Medulla oblongata (tissue), 1 donor: ENCODE measurements around the gene MTG2.

Experiments used
- DNase-seq: peaks from one replicate; pipeline ENCODE4 v3.0.0-alpha.2; 2015; ENCODE audit errors: extremely low spot score

Gene MTG2

GRCh38 chr20:62162765-62163484, 19.9 kb upstream of the MTG2 start:
- DNase-seq = no peak

DNA sequence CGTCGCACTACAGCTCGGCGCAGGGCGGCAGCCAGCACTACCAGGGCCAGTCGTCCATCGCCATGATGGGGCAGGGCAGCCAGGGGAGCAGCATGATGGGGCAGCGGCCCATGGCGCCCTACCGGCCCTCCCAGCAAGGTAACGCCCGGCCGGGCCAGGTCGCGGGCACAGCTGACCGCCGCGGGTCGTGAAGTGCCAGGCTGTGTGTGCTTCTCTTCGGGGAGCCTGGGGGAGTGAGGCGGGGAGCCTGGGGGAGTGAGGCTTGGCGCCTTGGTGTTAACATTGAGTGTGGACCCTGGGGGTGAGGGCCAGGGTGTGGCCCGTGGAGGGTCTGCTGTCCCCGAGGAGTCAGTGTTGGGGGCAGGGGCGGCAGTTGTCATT, 19.4 kb upstream of the MTG2 start:
- no peak for DNase-seq

- no peak for DNase-seq
Measured at GRCh38 chr20:62163986-62164762, 18.7 kb upstream of the MTG2 start.

DNA sequence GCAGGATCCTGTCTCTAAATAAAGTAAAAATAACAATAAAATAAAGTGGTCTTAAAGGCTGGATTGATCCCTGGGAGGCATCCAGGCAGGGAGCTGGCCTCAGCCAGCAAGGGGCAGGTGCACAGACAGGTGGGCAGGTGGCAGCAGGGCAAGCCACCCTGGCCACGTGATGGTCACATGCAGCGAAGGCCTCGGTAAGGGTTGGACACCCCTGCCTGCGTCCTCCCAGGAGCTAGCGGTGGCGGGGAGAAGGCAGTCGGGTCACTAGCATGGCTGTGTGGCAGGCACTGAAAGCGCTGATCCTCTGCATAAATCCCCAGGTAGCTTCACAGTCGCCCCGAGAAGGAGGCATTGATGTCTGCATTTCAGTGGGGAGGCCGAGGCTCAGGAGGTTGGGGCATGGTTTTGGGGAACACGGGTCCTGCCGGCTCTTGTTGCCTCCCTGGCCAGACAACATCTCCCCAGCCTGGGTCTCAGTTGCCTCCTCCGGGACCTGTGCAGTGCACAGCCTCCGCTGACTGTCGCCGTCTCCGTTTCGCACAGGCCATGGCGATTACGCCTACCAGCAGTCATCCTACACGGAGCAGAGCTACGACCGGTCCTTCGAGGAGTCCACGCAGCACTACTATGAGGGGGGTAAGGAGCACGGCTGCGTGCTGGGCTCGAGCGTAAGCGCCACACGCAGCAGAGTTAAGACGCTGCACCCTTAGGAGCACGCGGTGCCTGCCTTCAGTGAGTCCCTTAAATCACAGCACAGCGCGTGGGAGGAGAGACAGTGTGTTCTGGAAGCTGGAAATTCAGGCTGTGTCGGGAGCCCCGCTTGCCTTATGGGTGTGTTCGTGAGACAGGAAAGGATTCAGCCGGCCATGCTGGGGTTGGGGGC, 17.7 kb upstream of the MTG2 start:
- DNase-seq = no peak

GRCh38 chr20:62165762-62166399, 16.9 kb upstream of the MTG2 start:
- no peak for DNase-seq

GRCh38 chr20:62167474-62167873, 15.4 kb upstream of the MTG2 start:
- DNase-seq = no peak

- no peak for DNase-seq
Measured at GRCh38 chr20:62168061-62168460, 14.8 kb upstream of the MTG2 start.

GRCh38 chr20:62168890-62169435, 13.9 kb upstream of the MTG2 start:
- no peak for DNase-seq

DNA sequence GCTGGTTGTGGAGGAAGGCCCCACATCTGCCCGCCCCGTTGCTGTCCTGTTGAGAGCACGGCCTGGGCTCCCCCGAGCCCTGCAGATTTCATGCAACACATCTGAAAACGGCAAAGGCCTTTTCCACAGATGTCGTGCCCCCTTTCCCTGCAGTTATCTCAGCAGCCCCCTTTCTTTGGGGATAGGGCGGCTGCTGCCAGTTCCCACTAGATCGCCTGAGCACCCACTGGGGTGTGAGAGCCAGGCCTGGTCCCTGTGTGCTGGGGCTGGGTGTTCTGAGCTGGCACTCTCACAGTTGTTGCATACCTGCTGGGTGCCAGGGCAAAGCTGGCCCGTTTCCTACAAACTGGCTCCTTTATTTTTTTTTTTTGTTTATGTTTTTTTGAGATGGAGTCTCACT, 12.3 kb upstream of the MTG2 start:
- DNase-seq = no peak

GRCh38 chr20:62171245-62171644, 11.6 kb upstream of the MTG2 start:
- DNase-seq = no peak

- DNase-seq = no peak
Measured at GRCh38 chr20:62172666-62173065, 10.2 kb upstream of the MTG2 start.

DNA sequence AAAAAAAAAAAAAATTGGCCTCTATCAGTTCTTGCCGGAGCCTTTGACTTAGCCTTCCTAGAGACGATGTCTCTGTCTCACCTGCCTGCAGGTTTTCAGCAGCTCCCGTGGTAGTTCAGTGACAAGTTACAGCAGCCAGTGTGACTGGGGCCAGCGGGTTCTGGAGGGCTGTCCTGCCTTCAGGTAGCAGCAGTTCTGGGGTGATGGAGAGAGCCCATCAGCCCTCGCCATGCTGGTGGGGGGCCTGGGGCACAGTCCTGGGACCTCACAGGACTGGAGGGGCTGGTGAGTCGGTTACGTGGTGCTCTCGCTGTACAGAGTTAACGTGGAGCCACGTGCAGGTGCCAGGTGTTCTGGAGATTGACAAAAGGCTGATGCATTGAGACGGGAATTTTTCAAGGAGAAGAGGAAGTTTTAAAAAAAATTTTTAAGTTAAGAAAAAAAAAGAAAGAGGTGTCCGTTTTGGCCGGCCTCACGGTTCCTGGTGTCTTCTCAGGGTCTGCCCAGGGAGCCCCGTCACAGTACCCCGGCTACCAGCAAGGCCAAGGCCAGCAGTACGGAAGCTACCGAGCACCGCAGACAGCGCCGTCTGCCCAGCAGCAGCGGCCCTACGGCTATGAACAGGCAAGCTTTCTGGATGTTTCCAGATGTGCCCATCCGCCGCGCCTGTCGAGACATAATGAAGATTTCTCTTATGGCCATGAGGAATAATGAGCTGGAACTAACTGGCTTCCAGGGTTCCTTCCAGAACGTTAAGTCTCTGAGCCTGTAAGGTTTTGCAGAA, 8.6 kb upstream of the MTG2 start:
- DNase-seq = no peak

DNA sequence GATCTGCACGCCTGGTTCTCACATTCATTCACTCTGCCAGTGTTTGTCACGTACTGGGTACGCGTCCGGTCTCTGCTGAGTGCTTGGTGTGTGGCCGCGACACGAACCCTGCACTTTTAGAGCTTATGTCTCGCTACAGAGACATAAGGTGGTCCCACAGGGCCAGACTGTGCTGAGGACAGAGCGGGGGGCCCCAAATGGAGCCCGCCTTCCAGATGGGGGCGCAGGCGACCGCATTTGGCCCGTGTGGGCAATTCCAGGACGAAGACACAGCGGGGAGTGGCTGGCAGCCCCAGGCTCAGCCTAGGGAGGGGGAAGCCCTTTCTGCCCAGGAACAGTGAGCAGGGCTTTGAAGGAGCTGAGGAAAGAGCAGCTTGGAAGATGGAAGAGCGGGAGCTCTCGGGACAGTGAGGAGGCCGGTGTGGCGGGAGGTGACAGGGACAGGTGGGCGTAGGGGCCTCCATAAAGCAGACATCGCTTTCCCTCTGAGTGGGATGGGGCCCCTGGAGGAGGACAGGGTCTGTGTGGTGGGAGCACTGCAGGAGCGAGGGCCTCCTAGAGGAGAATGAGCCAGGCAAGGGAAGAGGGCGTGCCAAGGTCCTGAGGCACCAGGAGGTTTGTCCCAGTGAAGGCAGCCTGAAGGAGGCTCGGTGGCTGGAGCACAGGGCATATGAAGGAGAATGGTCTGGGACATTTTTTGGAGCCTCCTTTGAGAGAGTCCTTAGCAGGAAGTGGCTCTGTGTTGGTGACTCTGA, 7.8 kb upstream of the MTG2 start:
- DNase-seq = no peak

DNA sequence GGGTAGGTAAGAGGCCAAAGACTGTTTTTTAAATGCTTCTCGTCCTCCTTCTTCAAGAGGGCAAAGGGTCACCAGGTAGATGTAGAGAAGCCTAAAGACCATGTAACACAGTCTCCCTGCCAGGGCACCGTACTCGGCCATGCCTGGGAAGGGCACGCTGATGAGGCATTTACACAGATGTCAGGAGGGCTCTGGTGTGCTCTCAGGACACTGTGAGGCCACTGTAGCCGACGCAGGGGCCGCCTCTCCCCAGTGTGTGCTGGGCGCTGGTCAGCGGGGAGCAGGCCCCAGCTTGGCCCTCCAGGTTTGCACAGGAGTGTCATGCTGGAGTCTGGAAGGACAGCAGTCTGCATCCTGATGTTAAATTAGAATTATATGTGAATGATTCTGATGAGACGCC, 7.1 kb upstream of the MTG2 start:
- no peak for DNase-seq

DNA sequence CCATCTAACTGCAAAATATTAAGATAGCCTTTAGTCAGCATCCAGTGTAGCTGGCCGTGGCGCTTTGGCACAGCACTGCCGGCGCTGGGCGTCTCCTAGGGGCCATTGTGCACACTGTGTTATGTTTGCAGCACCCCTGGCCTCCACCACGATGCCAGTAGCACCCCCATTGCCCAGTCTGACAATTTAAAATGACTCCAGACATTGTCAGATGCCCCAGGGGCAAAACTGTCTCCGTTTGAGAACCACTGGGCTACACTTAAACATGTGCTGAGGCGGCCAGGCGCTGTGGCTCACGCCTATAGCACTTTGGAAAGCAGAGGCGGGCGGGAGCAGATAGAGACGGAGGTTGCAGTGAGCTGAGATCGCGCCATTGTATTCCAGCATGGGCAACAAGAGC, 6.0 kb upstream of the MTG2 start:
- no peak for DNase-seq

GRCh38 chr20:62177307-62177706, 5.5 kb upstream of the MTG2 start:
- DNase-seq = no peak

- DNase-seq = peak; percentile 46
Measured at GRCh38 chr20:62178316-62179161, 4.3 kb upstream of the MTG2 start.

GRCh38 chr20:62179162-62179504, 3.7 kb upstream of the MTG2 start:
- no peak for DNase-seq

GRCh38 chr20:62181808-62182207, 1.0 kb upstream of the MTG2 start:
- no peak for DNase-seq
